Loucy (cell line): Measurements from ENCODE around the gene GTF3C1.

Source experiments
- H2AFZ ChIP-seq: fragments of 200-600 bp; sonication (generic); 2 replicates; pipeline ENCODE4 v1.6.0; 2016; ENCODE audit warnings: antibody characterized with exemption, mild to moderate bottlenecking, low read length, moderate library complexity
- H3F3A ChIP-seq: fragments of 200-600 bp; 2 replicates; pipeline ENCODE4 v1.6.0; 2016; ENCODE audit warnings: antibody characterized with exemption, low read depth, mild to moderate bottlenecking
- H3K27me3 ChIP-seq: fragments of 200-600 bp; sonication (generic); 2 replicates; pipeline ENCODE4 v1.6.1; 2014; ENCODE audit warnings: low read length, mild to moderate bottlenecking; ENCODE audit not compliant: insufficient read depth, poor library complexity, severe bottlenecking
- H3K36me3 ChIP-seq: fragments of 200-600 bp; sonication (generic); 2 replicates; pipeline ENCODE4 v1.6.1; 2016; ENCODE audit warnings: low read length; ENCODE audit not compliant: insufficient read depth
- H3K4me1 ChIP-seq: fragments of 200-600 bp; sonication (generic); 2 replicates; pipeline ENCODE4 v1.5.1; 2014; ENCODE audit warnings: low read length, mild to moderate bottlenecking; ENCODE audit not compliant: insufficient read depth, poor library complexity, severe bottlenecking
- H3K4me2 ChIP-seq: fragments of 200-600 bp; sonication (generic); 2 replicates; pipeline ENCODE4 v1.6.0; 2014; ENCODE audit warnings: antibody characterized with exemption, low read length, low read depth, mild to moderate bottlenecking; ENCODE audit not compliant: poor library complexity, severe bottlenecking
- H3K4me3 ChIP-seq: fragments of 200-600 bp; sonication (generic); 2 replicates; pipeline ENCODE4 v1.5.1; 2014; ENCODE audit warnings: low read length, mild to moderate bottlenecking, mixed read lengths; ENCODE audit not compliant: poor library complexity, severe bottlenecking
- H3K79me2 ChIP-seq: fragments of 200-600 bp; sonication (generic); 2 replicates; pipeline ENCODE4 v1.6.1; 2014; ENCODE audit warnings: low read length; ENCODE audit not compliant: insufficient read depth
- H3K9ac ChIP-seq: fragments of 200-600 bp; sonication (generic); 2 replicates; pipeline ENCODE4 v1.6.0; 2014; ENCODE audit warnings: mild to moderate bottlenecking, low read depth, low read length, moderate library complexity; ENCODE audit not compliant: poor library complexity, severe bottlenecking
- H3K9me2 ChIP-seq: fragments of 200-600 bp; sonication (generic); replicated peaks from 2 replicates; pipeline ENCODE4 v1.6.1; 2016; ENCODE audit warnings: low read depth, low read length, mixed read lengths
- H3K9me3 ChIP-seq: fragments of 200-600 bp; sonication (generic); 2 replicates; pipeline ENCODE4 v1.6.1; 2014; ENCODE audit warnings: mild to moderate bottlenecking, antibody characterized with exemption, low read length, low read depth; ENCODE audit not compliant: insufficient read depth
- H4K20me1 ChIP-seq: fragments of 200-600 bp; sonication (generic); 2 replicates; pipeline ENCODE4 v1.6.0; 2014; ENCODE audit warnings: antibody characterized with exemption, low read length, mild to moderate bottlenecking; ENCODE audit not compliant: insufficient read depth, poor library complexity, severe bottlenecking
- EZH2phosphoT487 ChIP-seq: fragments of 200-600 bp; IDR thresholded peaks from 2 replicates; pipeline ENCODE4 v1.6.1; 2018; ENCODE audit warnings: antibody characterized with exemption, mild to moderate bottlenecking, moderate library complexity, borderline replicate concordance
- TF ChIP-seq, protein P1 (sequence below): fragments of 200-600 bp; sonication (generic); conservative IDR thresholded peaks from 2 replicates; pipeline ENCODE4 v1.5.1; 2014; ENCODE audit warnings: mild to moderate bottlenecking, antibody characterized with exemption, low read length

Gene GTF3C1

DNA sequence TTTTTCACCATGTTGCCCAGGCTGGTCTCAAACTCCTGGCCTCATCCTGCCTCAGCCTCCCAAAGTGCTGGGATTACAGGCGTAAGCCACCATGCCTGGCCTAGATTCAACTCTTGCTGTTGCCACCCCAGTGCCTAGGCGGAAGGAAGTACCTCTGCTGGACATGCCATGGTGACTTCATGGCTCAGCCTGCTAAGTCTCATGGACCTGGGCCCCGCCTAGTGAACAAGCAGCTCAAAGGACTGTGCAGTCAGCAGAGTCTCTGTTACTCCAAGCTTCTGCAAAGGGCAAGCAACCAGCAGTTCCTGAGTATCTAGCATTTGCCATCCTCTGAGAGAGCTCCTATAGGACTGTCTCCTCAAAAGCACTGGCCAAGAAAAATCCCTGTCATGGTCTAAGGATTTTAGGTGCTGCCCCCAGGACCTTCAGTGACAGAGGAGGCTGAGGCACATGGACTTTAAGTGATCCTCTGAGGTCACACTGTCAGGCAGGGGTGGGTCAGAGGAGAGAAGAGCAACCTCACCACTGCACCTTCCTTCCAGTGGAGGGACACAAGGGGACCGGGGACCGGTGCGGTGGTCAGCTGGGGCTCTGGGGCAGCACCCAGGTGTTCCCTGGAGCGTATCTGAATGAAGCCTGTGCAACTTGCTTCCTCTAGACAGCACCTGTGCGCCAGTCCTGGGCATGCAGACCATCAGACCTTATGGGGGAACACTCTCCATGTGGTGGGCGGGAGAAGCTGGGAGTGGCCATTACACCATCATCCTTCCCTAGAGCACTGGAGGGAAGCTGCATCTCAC lies 76.4 kb downstream of the GTF3C1 start:
- no peaks in the 10 kb centered on the region for H4K20me1 ChIP-seq
- no peaks in the 10 kb centered on the region for H3K9me3 ChIP-seq
- H3K36me3 ChIP-seq: peaks cover 92% of the 10 kb centered on the region; the same call in 1 of the 2 replicates
- no peak overlapping the region for H3K4me3 ChIP-seq
- no peaks in the 10 kb centered on the region for H3F3A ChIP-seq
- H3K79me2 ChIP-seq: no peaks in the 10 kb centered on the region
- no peak overlapping the region for H3K9ac ChIP-seq
- H2AFZ ChIP-seq: no peak overlapping the region
- H3K27me3 ChIP-seq: no peaks in the 10 kb centered on the region
- no peaks in the 10 kb centered on the region for H3K4me1 ChIP-seq
- TF ChIP-seq, protein P1, sequence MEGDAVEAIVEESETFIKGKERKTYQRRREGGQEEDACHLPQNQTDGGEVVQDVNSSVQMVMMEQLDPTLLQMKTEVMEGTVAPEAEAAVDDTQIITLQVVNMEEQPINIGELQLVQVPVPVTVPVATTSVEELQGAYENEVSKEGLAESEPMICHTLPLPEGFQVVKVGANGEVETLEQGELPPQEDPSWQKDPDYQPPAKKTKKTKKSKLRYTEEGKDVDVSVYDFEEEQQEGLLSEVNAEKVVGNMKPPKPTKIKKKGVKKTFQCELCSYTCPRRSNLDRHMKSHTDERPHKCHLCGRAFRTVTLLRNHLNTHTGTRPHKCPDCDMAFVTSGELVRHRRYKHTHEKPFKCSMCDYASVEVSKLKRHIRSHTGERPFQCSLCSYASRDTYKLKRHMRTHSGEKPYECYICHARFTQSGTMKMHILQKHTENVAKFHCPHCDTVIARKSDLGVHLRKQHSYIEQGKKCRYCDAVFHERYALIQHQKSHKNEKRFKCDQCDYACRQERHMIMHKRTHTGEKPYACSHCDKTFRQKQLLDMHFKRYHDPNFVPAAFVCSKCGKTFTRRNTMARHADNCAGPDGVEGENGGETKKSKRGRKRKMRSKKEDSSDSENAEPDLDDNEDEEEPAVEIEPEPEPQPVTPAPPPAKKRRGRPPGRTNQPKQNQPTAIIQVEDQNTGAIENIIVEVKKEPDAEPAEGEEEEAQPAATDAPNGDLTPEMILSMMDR: no peak
- TF ChIP-seq EZH2phosphoT487: no peak
- H3K4me2 ChIP-seq: no peak overlapping the region
- H3K9me2 ChIP-seq: no peaks in the 10 kb centered on the region

DNA sequence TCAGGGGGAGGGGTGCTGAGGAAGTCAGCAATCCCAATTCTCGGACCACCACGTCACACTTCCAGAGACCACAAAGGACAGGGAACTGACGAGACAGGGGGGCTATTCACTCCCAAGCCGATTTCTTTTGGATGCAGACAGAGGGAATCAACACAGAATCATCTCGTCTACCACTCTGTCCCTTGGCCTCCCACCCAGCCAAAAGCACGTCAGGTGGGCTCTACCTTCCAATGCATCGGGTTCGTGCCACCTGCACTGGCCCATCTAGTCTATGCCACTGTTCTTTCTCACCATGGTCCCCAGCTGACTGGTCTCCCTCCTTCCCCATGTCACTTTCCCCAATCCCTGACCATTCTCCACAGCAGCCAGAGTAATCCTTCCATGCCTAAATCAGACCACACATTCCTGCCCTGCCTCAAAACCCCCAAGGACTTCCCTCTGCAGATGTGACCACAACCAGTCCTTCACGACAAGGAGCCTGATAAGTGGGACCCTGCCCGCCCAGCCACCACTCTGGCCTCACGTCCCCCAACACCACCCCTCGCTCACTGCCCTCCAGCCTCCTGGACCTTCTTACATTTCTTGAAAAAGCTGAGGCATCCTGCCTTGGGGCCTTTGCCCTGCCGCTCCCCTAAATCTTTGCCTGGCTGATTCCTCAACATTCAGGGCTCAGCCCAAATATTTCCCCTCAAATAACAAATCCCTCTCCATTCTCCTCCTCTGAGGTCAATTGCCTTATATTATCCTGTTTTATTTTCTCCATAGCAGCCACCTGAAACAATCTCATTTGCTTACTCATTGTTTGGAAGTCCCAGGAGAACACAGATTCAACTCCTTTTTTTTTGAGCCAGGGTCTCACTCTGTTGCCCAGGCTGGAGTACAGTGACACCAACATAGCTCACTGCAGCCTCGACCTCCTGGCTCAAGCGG lies 77.4 kb downstream of the GTF3C1 start:
- H3K9me2 ChIP-seq: no peaks in the 10 kb centered on the region
- H3K9ac ChIP-seq: no peak overlapping the region
- TF ChIP-seq, protein P1: no peak
- TF ChIP-seq EZH2phosphoT487: no peak
- no peaks in the 10 kb centered on the region for H3K79me2 ChIP-seq
- H3K27me3 ChIP-seq: no peaks in the 10 kb centered on the region
- H3K36me3 ChIP-seq: peaks cover 93% of the 10 kb centered on the region; the same call in 1 of the 2 replicates
- H4K20me1 ChIP-seq: no peaks in the 10 kb centered on the region
- H3F3A ChIP-seq: no peaks in the 10 kb centered on the region
- no peaks in the 10 kb centered on the region for H3K9me3 ChIP-seq
- no peak overlapping the region for H2AFZ ChIP-seq
- no peaks in the 10 kb centered on the region for H3K4me1 ChIP-seq
- no peak overlapping the region for H3K4me2 ChIP-seq
- no peak overlapping the region for H3K4me3 ChIP-seq

DNA sequence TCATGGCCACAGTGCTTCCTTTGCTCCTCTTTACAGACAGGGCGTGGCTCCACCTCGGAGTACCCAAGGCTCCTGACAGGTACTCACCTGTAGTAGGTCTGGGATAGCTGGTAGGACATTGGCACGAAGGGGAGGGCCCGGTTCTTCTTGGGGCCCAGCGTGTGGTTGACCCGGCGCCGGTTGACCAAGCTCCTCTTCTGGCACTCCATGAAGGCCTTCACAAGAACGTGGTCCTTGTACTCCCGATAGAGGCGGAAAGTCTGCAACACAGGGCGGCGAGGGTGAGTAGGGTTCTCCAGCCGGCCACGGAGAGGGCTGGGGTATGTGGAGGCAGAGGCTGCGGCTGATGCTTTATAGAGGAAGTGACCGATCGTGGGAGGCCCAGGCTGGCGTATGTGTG lies 78.1 kb downstream of the GTF3C1 start:
- Histone ChIP-seq H4K20me1 (no peaks in the 10 kb centered on the region), H3K27me3 (no peaks in the 10 kb centered on the region), H3K36me3 (peaks cover 93% of the 10 kb centered on the region; the same call in 1 of the 2 replicates)

More for the DNA sequence above, 78.1 kb downstream of the GTF3C1 start:
- H3K4me3 ChIP-seq: no peak overlapping the region
- H3K9ac ChIP-seq: no peak overlapping the region
- H3K9me3 ChIP-seq: no peaks in the 10 kb centered on the region
- no peaks in the 10 kb centered on the region for H3K9me2 ChIP-seq
- no peak overlapping the region for H3K4me2 ChIP-seq
- no peaks in the 10 kb centered on the region for H3K79me2 ChIP-seq
- TF ChIP-seq EZH2phosphoT487: no peak
- TF ChIP-seq, protein P1: no peak
- no peaks in the 10 kb centered on the region for H3F3A ChIP-seq
- no peak overlapping the region for H2AFZ ChIP-seq
- H3K4me1 ChIP-seq: no peaks in the 10 kb centered on the region
